ENCODE data around the gene PPP4R1. TPM values are rescaled to one million over a fixed set of nuclear protein-coding genes. Genes with fewer than 3 reads are reported as not detected.
A peak's percentile ranks its signal among the peaks of the same experiment; 100 is the strongest.
"Not testable (repeated sequence)": the region's sequence is repeated elsewhere in the genome, so short reads cannot be mapped to it uniquely, and the experiment has no call there.

PPP4R1 gene
- 164 TPM for total RNA-seq

- peak; percentile 65 for ATAC-seq
These were observed at the start of gene PPP4R1 for GRCh38 chr18:9614401-9615279. PPP4R1 (minus strand) TSS chr18:9614559; CDS start chr18:9614484, 75 bp downstream.

- peak; percentile 52 for ATAC-seq
These were observed 49.0 kb upstream of the PPP4R1 start for GRCh38 chr18:9663377-9663776.

- ATAC-seq, result no peak
These were observed 47.2 kb upstream of the PPP4R1 start for GRCh38 chr18:9661564-9661963.

GRCh38 chr18:9659499-9660375 is 45.4 kb upstream of the PPP4R1 start:
- no peak for ATAC-seq

- ATAC-seq, result peak; percentile 95
These were observed 43.8 kb upstream of the PPP4R1 start for GRCh38 chr18:9658087-9658641.

- no peak for ATAC-seq
These were observed 40.9 kb upstream of the PPP4R1 start for GRCh38 chr18:9655232-9655767.

GRCh38 chr18:9653390-9653789 is 39.0 kb upstream of the PPP4R1 start:
- no peak for ATAC-seq

GRCh38 chr18:9649164-9649540 is 34.8 kb upstream of the PPP4R1 start:
- no peak for ATAC-seq

- peak; percentile 78 for ATAC-seq
These were observed 34.2 kb upstream of the PPP4R1 start for GRCh38 chr18:9648431-9649163.

GRCh38 chr18:9647496-9648323 is 33.4 kb upstream of the PPP4R1 start:
- peak; percentile 33 for ATAC-seq

GRCh38 chr18:9643549-9643948 is 29.2 kb upstream of the PPP4R1 start:
- ATAC-seq, result peak; percentile 85

GRCh38 chr18:9642799-9643462 is 28.6 kb upstream of the PPP4R1 start:
- ATAC-seq, result no peak

GRCh38 chr18:9641081-9641480 is 26.7 kb upstream of the PPP4R1 start:
- ATAC-seq, result not testable (repeated sequence)

GRCh38 chr18:9638886-9639285 is 24.5 kb upstream of the PPP4R1 start:
- peak; percentile 95 for ATAC-seq

GRCh38 chr18:9637036-9637767 is 22.8 kb upstream of the PPP4R1 start:
- no peak for ATAC-seq

- no peak for ATAC-seq
These were observed 20.5 kb upstream of the PPP4R1 start for GRCh38 chr18:9634856-9635255.

- no peak for ATAC-seq
These were observed 17.6 kb upstream of the PPP4R1 start for GRCh38 chr18:9631814-9632496.

GRCh38 chr18:9630444-9630843 is 16.1 kb upstream of the PPP4R1 start:
- no peak for ATAC-seq

GRCh38 chr18:9629709-9630108 is 15.3 kb upstream of the PPP4R1 start:
- no peak for ATAC-seq

Data from esophagus mucosa (tissue), 1 donor.